Measurements from ENCODE around the gene TMED4. TPM values are rescaled to one million over a fixed set of nuclear protein-coding genes. Genes with fewer than 3 reads are reported as not detected.
A peak's percentile ranks its signal among the peaks of the same experiment; 100 is the strongest.

TMED4 gene
- total RNA-seq, 2 experiments from 2014 or later = 68.6 to 80.5 TPM

- Histone ChIP-seq H4K20me1 (ENCODE audit: insufficient read depth, low read length) (peaks cover 5% of the 10 kb centered on the region; the same call in 1 of the 2 replicates), H3K9me2 (ENCODE audit: insufficient read depth, low read length) (no peaks in the 10 kb centered on the region), H3K36me3 (ENCODE audit: insufficient read depth, low read length) (peaks cover 30% of the 10 kb centered on the region), H3K9me3 (ENCODE audit: low read length) (no peaks in the 10 kb centered on the region), H2AFZ (ENCODE audit: low read length) (peak overlapping the region; percentile 89; the same call in 1 of the 2 replicates), H3K27ac (ENCODE audit: low read depth, low read length, poor library complexity, severe bottlenecking) (no peak overlapping the region), H3K79me2 (ENCODE audit: insufficient read depth, low read depth, low read length) (peaks cover 29% of the 10 kb centered on the region; the same call in 1 of the 2 replicates), H3K4me3 (ENCODE audit: low read depth, low read length, poor library complexity, severe bottlenecking) (peak overlapping the region; percentile 84), H3K4me2 (ENCODE audit: low read length) (peak overlapping the region; percentile 75), H3K4me1 (ENCODE audit: insufficient read depth, low read length, poor library complexity, severe bottlenecking) (peaks cover 24% of the 10 kb centered on the region)
- intact Hi-C loops (cut with micrococcal nuclease; ENCODE audit: unreplicated experiment) = loop anchor here (2.0 to 5.0 kb wide), 2 partner anchors 165 to 414 kb away; partner anchors contain the start of gene ZMIZ2
- CTCF ChIA-PET (ENCODE audit: unreplicated experiment) = interaction anchor here (0.7 kb wide), 1 partner anchor 151 kb away, joined by 3 read pairs; no protein-coding TSS in a partner anchor
- no peak for DNase-seq (ENCODE audit: low spot score)
- POLR2A ChIA-PET = interaction anchor here (0.7 to 2.1 kb wide), 8 partner anchors 10 to 266 kb away, joined by 3 to 16 read pairs (median 3); partner anchors contain the start of gene DDX56
- TF ChIP-seq EZH2phosphoT487 (IDR thresholded peaks at IDR 0.05; ENCODE audit: borderline replicate concordance, low read depth, low read length) = no peak
- no peak for TF ChIP-seq CTCF (conservative IDR thresholded peaks at IDR 0.05; ENCODE audit: low read length)
- no TSS peak for BruUV-seq (replicated peaks)
Measured at GRCh38 chr7:44583146-44583865, 1.3 kb upstream of the TMED4 start.

DNA sequence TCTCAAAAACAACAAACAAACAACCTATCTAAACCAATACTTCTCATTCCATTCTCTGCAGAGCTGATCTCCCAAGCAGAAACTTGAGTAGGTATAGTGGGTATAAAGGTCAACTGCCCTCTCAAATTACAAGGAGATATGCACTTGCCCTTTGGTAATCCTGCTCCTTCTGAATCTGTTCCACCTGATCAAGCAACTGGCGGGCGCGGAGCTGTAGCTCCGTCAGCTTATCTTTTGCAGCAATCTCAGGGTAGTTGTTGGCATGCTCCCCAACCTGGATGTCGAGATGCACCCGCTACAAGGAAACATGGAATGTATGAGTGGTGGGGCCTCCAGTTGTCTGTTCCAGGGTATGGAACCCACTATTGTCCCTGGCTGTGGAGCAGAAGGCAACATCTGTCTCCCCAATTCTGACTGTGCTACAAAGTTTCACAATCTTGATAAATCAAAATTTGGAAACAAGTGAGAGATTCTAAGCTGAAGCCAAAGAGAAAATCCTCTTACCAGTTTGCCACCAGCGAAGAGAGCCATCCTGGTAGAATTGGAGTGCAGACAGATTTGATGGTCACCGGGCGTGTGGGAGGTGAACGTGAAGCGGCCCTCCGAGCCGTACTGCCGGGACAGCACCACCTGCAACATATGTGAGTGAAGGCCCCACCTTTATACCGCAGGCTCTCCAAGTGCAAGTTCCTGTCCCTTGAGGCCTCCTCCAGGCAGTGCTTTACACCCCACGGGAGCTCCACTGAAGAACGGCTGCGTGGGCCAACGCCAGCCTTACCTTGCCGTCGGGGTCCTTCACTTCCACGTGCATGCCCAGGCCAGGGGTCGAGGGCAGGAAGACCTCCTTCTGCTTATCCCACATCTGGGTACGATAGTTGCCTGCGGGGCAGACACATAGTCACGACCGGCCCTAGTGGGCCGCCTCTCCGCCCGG, 819 bp downstream of the TMED4 start:
- peaks cover 37% of the 10 kb centered on the region for H3K36me3 ChIP-seq (ENCODE audit: insufficient read depth, low read length)

More for the DNA sequence above, 819 bp downstream of the TMED4 start:
- Histone ChIP-seq H2AFZ (ENCODE audit: low read length) (peak overlapping the region; percentile 29; the same call in 1 of the 2 replicates), H3K4me2 (ENCODE audit: low read length) (peak overlapping the region; percentile 97), H3K4me3 (ENCODE audit: low read depth, low read length, poor library complexity, severe bottlenecking) (peak overlapping the region; percentile 84), H3K4me1 (ENCODE audit: insufficient read depth, low read length, poor library complexity, severe bottlenecking) (peaks cover 19% of the 10 kb centered on the region), H3K9me3 (ENCODE audit: low read length) (no peaks in the 10 kb centered on the region), H3K79me2 (ENCODE audit: insufficient read depth, low read depth, low read length) (peaks cover 29% of the 10 kb centered on the region; the same call in 1 of the 2 replicates), H4K20me1 (ENCODE audit: insufficient read depth, low read length) (peaks cover 5% of the 10 kb centered on the region; the same call in 1 of the 2 replicates), H3K9me2 (ENCODE audit: insufficient read depth, low read length) (no peaks in the 10 kb centered on the region), H3K27ac (ENCODE audit: low read depth, low read length, poor library complexity, severe bottlenecking) (peak overlapping the region; percentile 68)
- CTCF ChIA-PET (ENCODE audit: unreplicated experiment) = interaction anchor here (1.7 kb wide), 1 partner anchor 16 kb away, joined by 4 read pairs; no protein-coding TSS in a partner anchor
- TF ChIP-seq EZH2phosphoT487 (IDR thresholded peaks at IDR 0.05; ENCODE audit: borderline replicate concordance, low read depth, low read length) = no peak
- TF ChIP-seq CTCF (conservative IDR thresholded peaks at IDR 0.05; ENCODE audit: low read length) = no peak
- POLR2A ChIA-PET = interaction anchor here (1.0 to 2.1 kb wide), 4 partner anchors 8 to 269 kb away, joined by 3 to 16 read pairs (median 4); partner anchors contain the start of genes DDX56 and H2AZ2
- BruUV-seq (replicated peaks) = no TSS peak
- intact Hi-C loops (cut with micrococcal nuclease; ENCODE audit: unreplicated experiment) = loop anchor here (5.0 kb wide), 1 partner anchor 416 kb away; no protein-coding TSS in a partner anchor
- DNase-seq (ENCODE audit: low spot score) = peak; percentile 72
